Measurements from ENCODE around the gene MYO10.

MYO10 gene

DNA sequence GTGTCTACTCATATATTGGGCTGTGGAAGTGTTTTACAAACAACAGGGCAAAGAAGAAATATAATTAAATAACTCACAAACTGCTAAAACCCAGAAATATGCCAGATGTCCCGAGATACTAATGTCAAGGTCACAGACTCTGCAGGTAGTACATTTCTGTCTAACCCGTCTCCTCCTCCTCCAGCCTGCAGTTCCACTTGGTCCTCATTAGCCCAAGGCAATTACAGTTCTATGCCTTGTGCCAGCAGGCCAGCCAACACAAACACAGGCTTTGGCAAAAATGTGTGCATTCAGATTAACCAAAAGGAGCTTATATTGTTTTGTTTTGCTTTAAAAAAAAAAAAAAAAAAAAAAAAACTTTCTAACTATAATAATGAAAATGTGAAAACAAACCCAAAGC is 148.8 kb downstream of the MYO10 start:
- DNase-seq (no peak), ATAC-seq (ENCODE audit: insufficient read depth, low read depth) (no peak)
- TF ChIP-seq EZH2 (IDR thresholded peaks at IDR 0.05; ENCODE audit: borderline replicate concordance, low read depth, low read length, severe bottlenecking), result no peak
- TF ChIP-seq, protein P1, sequence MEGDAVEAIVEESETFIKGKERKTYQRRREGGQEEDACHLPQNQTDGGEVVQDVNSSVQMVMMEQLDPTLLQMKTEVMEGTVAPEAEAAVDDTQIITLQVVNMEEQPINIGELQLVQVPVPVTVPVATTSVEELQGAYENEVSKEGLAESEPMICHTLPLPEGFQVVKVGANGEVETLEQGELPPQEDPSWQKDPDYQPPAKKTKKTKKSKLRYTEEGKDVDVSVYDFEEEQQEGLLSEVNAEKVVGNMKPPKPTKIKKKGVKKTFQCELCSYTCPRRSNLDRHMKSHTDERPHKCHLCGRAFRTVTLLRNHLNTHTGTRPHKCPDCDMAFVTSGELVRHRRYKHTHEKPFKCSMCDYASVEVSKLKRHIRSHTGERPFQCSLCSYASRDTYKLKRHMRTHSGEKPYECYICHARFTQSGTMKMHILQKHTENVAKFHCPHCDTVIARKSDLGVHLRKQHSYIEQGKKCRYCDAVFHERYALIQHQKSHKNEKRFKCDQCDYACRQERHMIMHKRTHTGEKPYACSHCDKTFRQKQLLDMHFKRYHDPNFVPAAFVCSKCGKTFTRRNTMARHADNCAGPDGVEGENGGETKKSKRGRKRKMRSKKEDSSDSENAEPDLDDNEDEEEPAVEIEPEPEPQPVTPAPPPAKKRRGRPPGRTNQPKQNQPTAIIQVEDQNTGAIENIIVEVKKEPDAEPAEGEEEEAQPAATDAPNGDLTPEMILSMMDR (IDR thresholded peaks at IDR 0.05; ENCODE audit: borderline replicate concordance, extremely low read depth, low read length, poor library complexity, severe bottlenecking), result no peak
- Histone ChIP-seq H3K4me2 (ENCODE audit: insufficient read depth, low read length) (no peak overlapping the region), H4K20me1 (ENCODE audit: insufficient read depth, low read length) (no peaks in the 10 kb centered on the region), H3K79me2 (ENCODE audit: insufficient read depth, low read length) (no peaks in the 10 kb centered on the region), H3K4me1 (ENCODE audit: insufficient read depth, low read length) (no peaks in the 10 kb centered on the region), H3K4me3 (ENCODE audit: low read depth in 1 of 2, low read length in 2 of 2) (no peak overlapping the region), H3K27me3 (ENCODE audit: insufficient read depth, low read length, poor library complexity) (no peaks in the 10 kb centered on the region), H2AFZ (ENCODE audit: low read depth, low read length) (no peak overlapping the region), H3K36me3 (ENCODE audit: insufficient read depth, low read length) (no peaks in the 10 kb centered on the region), H3K9me3 (ENCODE audit: insufficient read depth, low read length, severe bottlenecking) (no peaks in the 10 kb centered on the region), H3K27ac (ENCODE audit: low read length) (no peak overlapping the region), H3K9ac (ENCODE audit: low read depth, low read length) (no peak overlapping the region)

- Histone ChIP-seq H3K79me2 (ENCODE audit: insufficient read depth, low read length) (no peaks in the 10 kb centered on the region), H2AFZ (ENCODE audit: low read depth, low read length) (no peak overlapping the region), H3K36me3 (ENCODE audit: insufficient read depth, low read length) (no peaks in the 10 kb centered on the region), H3K9me3 (ENCODE audit: insufficient read depth, low read length, severe bottlenecking) (no peaks in the 10 kb centered on the region), H3K27ac (ENCODE audit: low read length) (no peak overlapping the region), H3K4me3 (ENCODE audit: low read depth in 1 of 2, low read length in 2 of 2) (no peak overlapping the region), H3K4me1 (ENCODE audit: insufficient read depth, low read length) (no peaks in the 10 kb centered on the region), H3K27me3 (ENCODE audit: insufficient read depth, low read length, poor library complexity) (no peaks in the 10 kb centered on the region), H4K20me1 (ENCODE audit: insufficient read depth, low read length) (no peaks in the 10 kb centered on the region), H3K9ac (ENCODE audit: low read depth, low read length) (no peak overlapping the region), H3K4me2 (ENCODE audit: insufficient read depth, low read length) (no peak overlapping the region)
- DNase-seq, result no peak
- TF ChIP-seq EZH2 (IDR thresholded peaks at IDR 0.05; ENCODE audit: borderline replicate concordance, low read depth, low read length, severe bottlenecking), result no peak
- TF ChIP-seq, protein P1 (IDR thresholded peaks at IDR 0.05; ENCODE audit: borderline replicate concordance, extremely low read depth, low read length, poor library complexity, severe bottlenecking), result no peak
- no peak for ATAC-seq (ENCODE audit: insufficient read depth, low read depth)
Measured at GRCh38 chr5:16784843-16785791, 151.0 kb downstream of the MYO10 start.

- Histone ChIP-seq H3K4me2 (ENCODE audit: insufficient read depth, low read length) (no peak overlapping the region), H2AFZ (ENCODE audit: low read depth, low read length) (no peak overlapping the region), H3K9ac (ENCODE audit: low read depth, low read length) (no peak overlapping the region), H3K4me1 (ENCODE audit: insufficient read depth, low read length) (no peaks in the 10 kb centered on the region), H3K27me3 (ENCODE audit: insufficient read depth, low read length, poor library complexity) (no peaks in the 10 kb centered on the region), H3K36me3 (ENCODE audit: insufficient read depth, low read length) (no peaks in the 10 kb centered on the region), H3K27ac (ENCODE audit: low read length) (no peak overlapping the region), H3K79me2 (ENCODE audit: insufficient read depth, low read length) (no peaks in the 10 kb centered on the region), H4K20me1 (ENCODE audit: insufficient read depth, low read length) (no peaks in the 10 kb centered on the region), H3K4me3 (ENCODE audit: low read depth in 1 of 2, low read length in 2 of 2) (no peak overlapping the region), H3K9me3 (ENCODE audit: insufficient read depth, low read length, severe bottlenecking) (no peaks in the 10 kb centered on the region)
- TF ChIP-seq, protein P1 (IDR thresholded peaks at IDR 0.05; ENCODE audit: borderline replicate concordance, extremely low read depth, low read length, poor library complexity, severe bottlenecking), result no peak
- DNase-seq (no peak), ATAC-seq (ENCODE audit: insufficient read depth, low read depth) (no peak)
Measured at GRCh38 chr5:16784088-16784487, 152.0 kb downstream of the MYO10 start.
